ENCODE data around the gene HIGD1A.

DNA sequence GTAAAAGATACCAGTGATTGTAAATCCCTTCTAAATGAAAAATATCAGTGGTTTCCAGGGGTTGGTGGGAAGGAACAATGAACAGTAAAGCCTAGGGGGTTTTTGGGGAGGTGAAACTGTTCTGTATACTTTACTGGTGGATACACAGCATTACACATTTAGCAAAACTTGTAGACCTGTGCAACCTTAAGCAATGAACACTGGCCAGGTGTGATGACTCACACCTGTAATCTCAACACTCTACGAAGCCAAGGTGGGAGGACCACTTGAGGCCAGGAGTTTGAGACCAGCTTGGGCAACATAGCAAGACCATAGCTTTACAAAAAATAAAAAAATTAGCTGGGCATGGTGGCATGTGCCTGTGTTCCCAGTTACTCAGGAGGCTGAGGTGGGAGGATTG is 33.0 kb downstream of the HIGD1A start:
- TF ChIP-seq POLR2AphosphoS5 (IDR thresholded peaks at IDR 0.05) = no peak
- no peak for TF ChIP-seq POLR2A (IDR thresholded peaks at IDR 0.05)
- TF ChIP-seq, protein P1, sequence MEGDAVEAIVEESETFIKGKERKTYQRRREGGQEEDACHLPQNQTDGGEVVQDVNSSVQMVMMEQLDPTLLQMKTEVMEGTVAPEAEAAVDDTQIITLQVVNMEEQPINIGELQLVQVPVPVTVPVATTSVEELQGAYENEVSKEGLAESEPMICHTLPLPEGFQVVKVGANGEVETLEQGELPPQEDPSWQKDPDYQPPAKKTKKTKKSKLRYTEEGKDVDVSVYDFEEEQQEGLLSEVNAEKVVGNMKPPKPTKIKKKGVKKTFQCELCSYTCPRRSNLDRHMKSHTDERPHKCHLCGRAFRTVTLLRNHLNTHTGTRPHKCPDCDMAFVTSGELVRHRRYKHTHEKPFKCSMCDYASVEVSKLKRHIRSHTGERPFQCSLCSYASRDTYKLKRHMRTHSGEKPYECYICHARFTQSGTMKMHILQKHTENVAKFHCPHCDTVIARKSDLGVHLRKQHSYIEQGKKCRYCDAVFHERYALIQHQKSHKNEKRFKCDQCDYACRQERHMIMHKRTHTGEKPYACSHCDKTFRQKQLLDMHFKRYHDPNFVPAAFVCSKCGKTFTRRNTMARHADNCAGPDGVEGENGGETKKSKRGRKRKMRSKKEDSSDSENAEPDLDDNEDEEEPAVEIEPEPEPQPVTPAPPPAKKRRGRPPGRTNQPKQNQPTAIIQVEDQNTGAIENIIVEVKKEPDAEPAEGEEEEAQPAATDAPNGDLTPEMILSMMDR (IDR thresholded peaks at IDR 0.05) = no peak
- TF ChIP-seq EP300 (IDR thresholded peaks at IDR 0.05) = no peak
